ENCODE results near the gene MEX3D. TPM values are rescaled to one million over a fixed set of nuclear protein-coding genes. Genes with fewer than 3 reads are reported as not detected.

Gene MEX3D
- total and polyA plus RNA-seq, 2 experiments from 2014 or later: 12.4 to 94.9 TPM

- TF ChIP-seq ZNF114 (CRISPR knock-in tag; IDR thresholded peaks at IDR 0.05) (no peak), REST (IDR thresholded peaks at IDR 0.05; ENCODE audit: unreplicated experiment) (no peak), POLR2AphosphoS5 (IDR thresholded peaks at IDR 0.05; ENCODE audit: low read depth) (no peak), CTCF (conservative IDR thresholded peaks at IDR 0.05; ENCODE audit: low read depth in 2 of 2) (no peak), JUNB (IDR thresholded peaks at IDR 0.05; ENCODE audit: unreplicated experiment) (no peak)
Observed at GRCh38 chr19:1560286-1560882, 7.7 kb downstream of the MEX3D start (continued).

DNA sequence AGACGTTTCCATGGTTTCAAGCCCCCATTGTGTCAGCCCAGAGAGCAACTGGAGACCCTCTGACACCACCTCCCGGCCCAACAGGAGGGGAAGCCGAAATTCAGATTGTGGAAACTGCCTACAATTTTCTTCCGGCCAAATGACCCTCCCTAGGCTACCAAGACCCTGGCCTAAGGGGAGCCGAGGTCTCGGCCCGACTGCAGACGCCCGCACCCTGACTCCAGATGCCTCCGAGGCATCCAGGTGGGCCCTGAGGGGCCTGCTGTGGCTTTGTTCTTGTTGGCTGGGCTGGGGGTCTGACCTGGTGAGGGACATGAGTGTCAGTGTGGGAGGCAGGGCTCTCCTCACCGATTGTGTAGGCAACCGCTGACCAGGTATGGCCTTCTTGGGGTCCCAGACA, 9.6 kb downstream of the MEX3D start:
- ATAC-seq (no peak), DNase-seq (ENCODE audit: low spot score) (no peak)
- Histone ChIP-seq H3K9me2 (ENCODE audit: insufficient read depth) (no peaks in the 10 kb centered on the region), H4K20me1 (replicated peaks; ENCODE audit: insufficient read depth) (peaks cover 38% of the 10 kb centered on the region), H3K4me3 (no peak overlapping the region), H2AFZ (no peak overlapping the region), H3K4me2 (no peak overlapping the region), H3K27me3 (ENCODE audit: insufficient read depth) (no peaks in the 10 kb centered on the region), H3K79me2 (replicated peaks; ENCODE audit: insufficient read depth) (peaks cover 54% of the 10 kb centered on the region), H3K27ac (ENCODE audit: low read depth) (no peak overlapping the region), H3F3A (replicated peaks; ENCODE audit: low read depth) (peaks cover 6% of the 10 kb centered on the region; the same call in 1 of the 2 replicates), H3K36me3 (ENCODE audit: insufficient read depth) (peaks cover 3% of the 10 kb centered on the region; the same call in 1 of the 2 replicates), H3K4me1 (ENCODE audit: insufficient read depth) (no peaks in the 10 kb centered on the region; the same call in 1 of the 2 replicates)
- H3K27me3 Mint-ChIP-seq (ENCODE audit: insufficient read depth, low read depth, poor library complexity): peaks cover 7% of the 10 kb centered on the region
- no peak overlapping the region for H3K4me3 Mint-ChIP-seq
- peaks cover 20% of the 10 kb centered on the region; the same call in 2 of the 3 replicates for H3K36me3 Mint-ChIP-seq (ENCODE audit: low read depth)
- H3K9me3 Mint-ChIP-seq: no peaks in the 10 kb centered on the region; the same call in 2 of the 3 replicates
- no peaks in the 10 kb centered on the region for H3K4me1 Mint-ChIP-seq
- no peak overlapping the region for H3K27ac Mint-ChIP-seq
- TF ChIP-seq NANOG (IDR thresholded peaks at IDR 0.05; ENCODE audit: borderline replicate concordance) (no peak), STAT1 (IDR thresholded peaks at IDR 0.05; ENCODE audit: unreplicated experiment) (no peak), CTCF (conservative IDR thresholded peaks at IDR 0.05; ENCODE audit: low read depth in 2 of 2) (no peak), ZNF462 (CRISPR knock-in tag; IDR thresholded peaks at IDR 0.05) (no peak)
- TF ChIP-seq, protein P1, sequence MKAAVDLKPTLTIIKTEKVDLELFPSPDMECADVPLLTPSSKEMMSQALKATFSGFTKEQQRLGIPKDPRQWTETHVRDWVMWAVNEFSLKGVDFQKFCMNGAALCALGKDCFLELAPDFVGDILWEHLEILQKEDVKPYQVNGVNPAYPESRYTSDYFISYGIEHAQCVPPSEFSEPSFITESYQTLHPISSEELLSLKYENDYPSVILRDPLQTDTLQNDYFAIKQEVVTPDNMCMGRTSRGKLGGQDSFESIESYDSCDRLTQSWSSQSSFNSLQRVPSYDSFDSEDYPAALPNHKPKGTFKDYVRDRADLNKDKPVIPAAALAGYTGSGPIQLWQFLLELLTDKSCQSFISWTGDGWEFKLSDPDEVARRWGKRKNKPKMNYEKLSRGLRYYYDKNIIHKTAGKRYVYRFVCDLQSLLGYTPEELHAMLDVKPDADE (IDR thresholded peaks at IDR 0.05): no peak
